HUDEP-2 (cell line): ENCODE measurements around the gene CPNE6.
A peak's percentile ranks its signal among the peaks of the same experiment; 100 is the strongest.

Source experiments
- DNase-seq, 76 experiments: peaks; one replicate each; lab custom pipeline; 2025; ENCODE audit not compliant: unreplicated experiment in 76 of 76; lab: John Stamatoyannopoulos, UW

The CPNE6 gene

DNA sequence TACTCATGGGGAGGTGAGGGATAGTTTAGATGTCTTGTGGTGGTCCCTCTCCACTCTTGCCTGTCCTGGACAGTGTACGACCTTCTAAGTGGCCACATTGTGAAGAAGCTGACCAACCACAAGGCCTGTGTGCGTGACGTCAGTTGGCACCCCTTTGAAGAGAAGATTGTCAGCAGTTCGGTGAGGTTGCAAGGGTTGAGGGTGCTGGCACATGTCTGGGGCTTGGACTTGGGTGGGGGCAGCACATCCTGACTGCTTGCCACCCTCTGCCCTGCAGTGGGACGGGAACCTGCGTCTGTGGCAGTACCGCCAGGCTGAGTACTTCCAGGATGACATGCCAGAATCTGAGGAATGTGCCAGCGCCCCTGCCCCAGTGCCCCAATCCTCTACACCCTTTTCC lies 51.5 kb downstream of the CPNE6 start:
- DNase-seq, result peak in 6 of 76 experiments; percentile 14 to 82 (median 26)

DNA sequence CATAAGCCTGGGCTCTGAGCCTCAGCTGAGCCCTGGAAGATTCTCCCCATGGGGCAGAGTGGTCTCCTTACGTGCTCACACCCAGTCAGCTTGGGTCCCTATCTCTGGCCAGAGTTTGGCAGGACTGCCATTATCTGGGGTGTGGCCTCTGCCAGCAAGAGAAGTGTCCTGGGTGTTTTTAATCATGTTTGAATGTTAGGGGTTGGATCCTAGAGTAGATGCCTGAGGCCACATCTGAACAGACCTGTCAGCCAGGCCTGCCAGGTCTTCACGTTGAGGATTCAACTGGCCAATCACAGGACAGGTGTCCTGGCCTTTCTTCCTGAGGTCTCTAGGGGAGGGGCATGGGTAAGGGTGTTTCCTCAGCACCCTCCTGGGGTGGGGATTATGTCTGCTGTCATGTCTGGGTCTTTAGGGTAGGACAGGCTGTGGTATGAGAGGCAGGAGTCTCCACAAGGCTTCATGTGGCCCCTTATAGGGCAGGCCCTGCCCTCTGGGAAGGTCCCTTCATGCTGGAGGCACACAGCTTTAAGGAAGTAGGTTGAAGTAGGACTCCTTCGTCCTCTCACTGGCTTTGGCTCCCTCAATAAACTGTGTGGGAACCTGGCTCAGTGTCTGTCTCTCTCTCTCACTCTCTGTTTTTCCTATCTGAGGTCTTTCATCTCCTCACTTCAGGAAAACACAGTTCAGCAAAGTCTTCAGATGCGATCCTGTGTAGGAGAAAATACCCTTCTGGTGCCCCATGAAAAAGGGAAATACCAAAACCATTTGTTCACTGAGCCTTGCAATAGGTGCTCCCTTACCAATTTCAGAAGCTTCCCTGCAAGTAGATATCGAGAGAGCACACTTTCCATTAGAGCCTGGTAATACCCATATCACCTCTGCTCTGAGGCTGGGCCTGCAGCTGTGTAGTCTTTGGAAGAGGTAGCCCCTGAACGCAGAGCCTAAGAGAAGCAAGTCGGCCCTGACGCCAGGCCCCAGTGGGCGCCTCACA lies 52.4 kb downstream of the CPNE6 start:
- DNase-seq, result peak in 75 of 76 experiments; percentile 40 to 91 (median 72)

DNA sequence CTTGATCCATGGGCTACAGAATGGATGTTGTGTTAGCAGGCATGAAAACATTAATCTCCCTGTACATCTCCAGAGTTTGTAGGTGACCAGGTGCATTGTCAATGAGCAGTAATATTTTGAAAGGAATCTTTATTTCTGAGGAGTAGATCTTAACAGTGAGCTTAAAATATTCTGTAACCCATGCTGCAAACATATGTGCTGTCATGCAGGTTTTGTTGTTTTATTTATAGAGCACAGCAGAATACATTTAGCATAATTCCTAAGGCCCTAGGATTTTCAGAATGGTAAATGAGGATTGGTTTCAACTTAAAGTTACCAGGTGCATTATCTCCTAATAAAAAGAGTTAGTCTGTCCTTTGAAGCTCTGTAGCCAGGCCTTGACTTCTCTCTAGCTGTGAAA lies 55.6 kb downstream of the CPNE6 start:
- DNase-seq, result no peak

DNA sequence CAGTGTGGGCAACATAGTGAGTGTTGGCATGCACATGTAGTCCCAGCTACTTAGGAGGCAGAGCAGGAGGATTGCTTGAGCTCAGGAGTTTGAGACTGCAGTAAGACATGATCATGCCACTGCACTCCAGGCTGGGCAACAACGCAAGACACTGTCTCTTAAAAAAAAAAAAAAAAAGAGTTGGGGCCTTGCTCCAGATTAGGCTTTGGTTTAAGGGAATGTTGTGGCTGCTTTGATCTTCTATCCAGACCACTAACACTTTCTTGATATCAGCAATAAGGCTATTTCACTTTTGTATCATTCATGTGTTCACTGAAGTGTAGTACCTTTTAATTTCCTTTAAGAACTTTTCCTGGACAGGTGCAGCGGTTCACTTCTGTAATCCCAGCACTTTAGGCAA lies 56.3 kb downstream of the CPNE6 start:
- DNase-seq, result no peak
